HG02610 (cell line): ENCODE measurements around the gene DUOXA1.
"Not testable (repeated sequence)": the region's sequence is repeated elsewhere in the genome, so short reads cannot be mapped to it uniquely, and the experiment has no call there.

Experiments used
- ATAC-seq: cut with Tn5 transposase; IDR thresholded peaks from one replicate; pipeline ENCODE4 v1.9.1; 2021; ENCODE audit warnings: mild to moderate bottlenecking, moderate library complexity; ENCODE audit not compliant: unreplicated experiment

Gene DUOXA1

GRCh38 chr15:45114076-45114750, 15.5 kb downstream of the DUOXA1 start, which contains the start of the genes DUOX2 and DUOXA2:
Gene DUOX2 (minus strand): TSS chr15:45114172. CDS start chr15:45113411, 761 bp downstream.
Gene DUOXA2 (plus strand): TSS chr15:45114326. CDS start chr15:45114606, 280 bp downstream.
- ATAC-seq = no peak

- ATAC-seq = no peak
Observed at GRCh38 chr15:45113380-45113990, 16.2 kb downstream of the DUOXA1 start.

GRCh38 chr15:45112591-45113379, 16.9 kb downstream of the DUOXA1 start:
- ATAC-seq = no peak

DNA sequence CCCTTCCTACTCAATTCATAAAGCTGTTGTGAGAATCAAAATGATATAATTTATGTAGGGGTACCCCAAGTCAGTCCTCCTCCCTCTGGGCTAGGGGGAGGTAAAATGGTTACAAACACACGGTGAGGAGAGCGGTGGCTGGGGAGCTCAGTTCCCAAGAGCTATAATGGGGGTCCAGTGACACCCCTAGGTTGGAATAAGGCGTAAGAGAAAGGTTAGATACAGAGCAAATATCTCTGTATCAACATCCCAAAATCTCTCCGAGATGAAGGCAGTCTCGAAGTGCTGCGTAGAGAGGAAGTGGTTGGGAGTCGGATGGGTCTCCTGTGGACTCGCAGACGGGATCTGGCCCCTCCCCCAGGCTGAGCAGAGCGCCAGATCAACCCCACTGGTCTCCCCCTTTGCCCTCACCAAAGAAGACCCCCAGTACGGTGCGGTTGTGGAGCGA, 17.5 kb downstream of the DUOXA1 start:
- no peak for ATAC-seq

GRCh38 chr15:45111390-45112142, 18.1 kb downstream of the DUOXA1 start:
- ATAC-seq = no peak

GRCh38 chr15:45110256-45110820, 19.3 kb downstream of the DUOXA1 start:
- ATAC-seq = no peak

DNA sequence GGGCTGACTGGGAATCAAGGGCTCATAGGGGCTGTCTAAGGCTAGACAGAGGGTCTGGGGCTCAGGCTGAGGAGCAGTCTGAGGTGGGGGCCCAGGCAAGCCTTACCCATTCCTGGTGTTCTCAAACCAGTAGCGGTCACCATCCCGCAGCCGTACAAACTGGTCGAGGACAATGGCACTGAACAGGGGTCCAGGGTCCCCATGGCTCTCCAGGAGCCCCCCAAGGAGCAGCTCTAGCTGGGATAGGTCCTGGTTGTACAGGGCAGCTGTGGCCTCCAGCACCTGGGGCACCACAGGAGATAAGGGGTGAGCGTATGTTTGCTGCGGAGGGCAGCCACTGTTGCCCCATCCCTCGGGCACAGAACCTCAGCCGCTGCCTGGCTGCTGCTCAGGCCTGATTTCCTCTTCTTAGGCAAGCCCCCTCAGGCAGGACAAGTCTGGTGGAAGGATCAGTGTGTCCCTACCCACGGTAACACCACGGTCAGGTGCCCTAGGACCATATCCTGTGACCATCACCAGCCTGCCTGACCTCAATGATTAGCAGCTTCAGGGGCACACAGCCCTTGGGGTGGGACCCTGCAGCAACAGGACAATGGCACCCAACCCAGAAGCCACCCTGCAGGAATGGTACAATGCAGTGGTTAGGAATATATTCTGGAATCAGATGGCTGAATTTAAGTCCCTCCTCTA, 21.6 kb downstream of the DUOXA1 start:
- ATAC-seq = no peak

DNA sequence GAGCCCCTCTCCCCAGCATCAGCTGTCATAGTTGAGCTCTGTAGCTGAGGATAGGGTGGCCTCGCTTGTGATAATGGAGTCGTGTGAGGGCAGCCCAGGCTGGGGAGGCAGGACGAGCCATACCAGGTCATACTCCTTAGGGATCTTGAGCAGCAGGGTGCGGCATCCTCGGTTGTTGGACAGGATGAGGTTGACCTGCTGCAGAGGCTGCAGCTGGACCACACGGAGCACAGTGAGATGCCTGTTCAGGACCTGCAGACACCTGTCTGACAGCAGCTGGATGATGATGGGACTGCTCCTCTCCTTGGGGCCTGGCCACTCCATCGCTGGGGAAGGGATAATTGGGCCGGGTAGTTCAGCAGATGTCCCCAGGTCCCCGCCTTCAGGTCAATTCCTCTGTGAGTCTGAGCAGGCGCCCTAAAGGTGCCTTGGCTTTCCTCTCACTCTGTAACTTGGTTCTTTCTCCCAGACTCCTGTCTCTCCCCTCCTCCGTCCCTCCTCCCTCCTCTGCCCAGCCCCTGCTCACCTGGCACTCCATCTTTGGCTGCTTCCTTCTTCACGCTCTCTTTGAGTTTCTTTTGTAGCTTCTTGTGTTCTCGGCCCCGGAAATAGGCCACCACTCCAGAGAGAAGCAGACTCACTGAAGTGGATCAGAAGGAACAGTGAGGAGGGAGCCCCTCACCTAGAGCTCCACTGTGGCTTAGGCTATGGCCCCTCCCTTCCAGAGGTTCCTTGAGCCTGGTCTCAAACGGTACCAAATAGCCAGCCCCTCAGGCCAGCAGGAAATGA, 23.5 kb downstream of the DUOXA1 start:
- no peak for ATAC-seq

DNA sequence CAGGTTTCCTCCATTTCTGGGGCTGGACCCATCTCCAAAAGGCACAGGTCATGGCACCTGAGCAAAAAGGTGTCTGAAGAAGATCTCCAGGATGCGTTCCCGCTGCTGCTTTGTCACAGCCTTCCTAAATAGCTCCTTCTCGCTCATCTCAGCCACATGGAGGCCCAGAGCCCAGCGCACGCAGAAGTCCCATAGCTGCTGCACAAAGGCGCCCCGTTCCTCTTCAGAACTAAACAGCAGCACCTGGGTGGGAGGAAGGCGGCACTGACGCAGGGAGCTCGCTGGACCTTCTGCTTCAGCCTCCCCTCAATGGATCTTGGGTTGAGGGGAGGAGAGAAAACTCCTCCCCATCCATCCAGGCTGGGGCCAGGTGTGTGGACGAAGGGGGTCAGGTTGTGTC, 24.1 kb downstream of the DUOXA1 start:
- no peak for ATAC-seq

DNA sequence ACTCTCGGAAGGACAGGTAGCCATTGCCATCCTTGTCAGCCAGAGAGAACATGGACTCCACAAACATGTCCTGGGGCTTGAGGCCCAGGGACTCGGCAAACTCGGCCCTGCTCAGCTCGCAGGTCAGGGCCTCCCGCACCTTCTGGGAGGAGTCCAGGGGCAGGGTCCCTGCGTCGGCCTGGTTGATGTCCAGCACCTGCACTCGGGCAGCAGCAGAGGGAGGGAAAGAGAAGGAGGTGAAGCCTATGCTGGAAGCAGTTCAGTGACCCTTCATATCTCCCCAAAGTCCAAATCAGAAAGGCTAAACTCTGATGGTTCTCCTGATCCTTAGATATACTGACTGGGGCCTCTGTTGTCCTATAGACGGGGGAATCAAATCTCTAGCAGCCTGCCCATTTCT, 25.5 kb downstream of the DUOXA1 start:
- not testable (repeated sequence) for ATAC-seq

DNA sequence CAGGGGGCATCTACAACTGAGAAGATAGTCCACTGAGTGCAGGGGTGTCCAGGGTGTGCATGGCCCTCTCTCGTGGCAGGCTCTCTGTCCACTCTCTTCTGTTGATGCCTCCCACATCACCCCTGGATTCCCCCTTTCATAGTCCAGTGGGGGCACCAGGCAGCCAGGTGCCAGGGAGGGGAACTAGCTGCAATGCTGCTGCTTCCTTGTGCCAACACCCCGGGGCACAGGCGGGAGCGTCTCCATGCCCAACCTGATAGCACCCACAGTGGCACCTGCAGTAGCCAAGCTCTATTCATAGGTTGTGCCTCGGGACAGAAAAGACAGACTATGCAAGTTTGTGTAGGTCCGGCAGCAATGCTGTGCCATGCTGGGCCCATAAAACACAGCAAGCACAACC, 27.5 kb downstream of the DUOXA1 start:
- ATAC-seq = no peak

GRCh38 chr15:45101749-45102148, 27.9 kb downstream of the DUOXA1 start:
- no peak for ATAC-seq

DNA sequence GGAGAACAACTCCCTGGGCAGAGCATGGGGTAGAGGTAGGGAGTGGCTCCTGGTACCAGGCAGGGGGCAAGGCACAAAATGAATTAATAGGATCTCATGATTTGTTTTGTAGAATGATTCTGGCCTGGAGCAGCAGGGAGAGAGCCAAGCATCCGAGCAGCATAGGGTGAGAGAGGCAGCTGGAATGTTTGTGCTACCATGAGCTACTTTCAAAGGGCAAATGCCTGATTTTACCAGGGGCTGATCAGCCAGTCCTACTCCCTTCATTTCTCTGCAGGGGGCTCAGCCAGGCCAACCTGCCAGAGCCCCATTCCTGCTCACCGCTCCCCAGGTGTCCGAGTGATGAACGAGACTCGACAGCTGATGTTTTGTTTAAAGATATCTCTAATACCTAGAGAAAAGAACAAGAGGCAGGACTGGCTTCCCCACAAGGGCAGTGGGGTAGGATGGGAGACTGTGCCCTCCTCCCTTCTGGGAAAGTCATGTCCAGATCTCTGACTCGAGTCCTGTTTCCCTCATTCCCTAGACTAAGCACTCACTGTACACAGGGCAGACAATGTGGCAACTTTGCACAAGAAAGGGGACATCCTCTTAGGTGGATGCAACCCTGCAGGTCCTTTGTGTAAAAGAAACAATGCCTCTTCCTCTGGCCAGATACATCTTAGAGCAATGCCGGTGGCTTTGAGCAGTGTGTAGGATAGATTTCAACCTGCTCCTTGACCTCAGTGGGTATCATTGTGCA, 28.6 kb downstream of the DUOXA1 start:
- no peak for ATAC-seq

DNA sequence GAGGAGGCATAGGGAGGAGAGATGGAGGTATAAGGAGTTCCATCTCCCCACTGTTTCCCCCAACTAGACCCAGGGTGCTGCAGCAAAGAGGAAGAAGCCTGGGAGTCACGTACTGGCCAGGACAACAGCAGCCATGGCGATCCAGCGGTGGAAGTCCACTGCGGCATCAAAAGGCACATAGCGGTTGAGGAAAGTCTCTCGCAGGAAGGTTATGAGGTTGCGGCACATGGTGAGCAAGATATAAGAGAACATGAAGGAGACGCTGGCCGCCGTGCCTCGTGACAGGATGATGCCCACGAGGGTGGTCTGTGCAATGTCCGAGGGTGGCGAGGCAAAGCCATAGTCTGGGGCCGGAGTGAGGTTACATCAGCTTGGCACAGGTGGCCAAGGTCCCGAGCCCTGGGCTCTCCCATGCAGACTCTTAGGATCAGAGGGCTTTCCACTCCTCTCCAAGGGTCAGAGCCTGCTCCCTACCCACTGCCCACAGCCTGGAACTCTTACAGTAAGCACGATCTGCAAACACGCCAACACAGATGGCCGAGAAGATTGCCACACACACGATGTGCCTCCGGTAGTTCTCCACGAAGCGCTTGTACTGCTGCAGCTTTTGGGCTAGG, 30.0 kb downstream of the DUOXA1 start:
- no peak for ATAC-seq

DNA sequence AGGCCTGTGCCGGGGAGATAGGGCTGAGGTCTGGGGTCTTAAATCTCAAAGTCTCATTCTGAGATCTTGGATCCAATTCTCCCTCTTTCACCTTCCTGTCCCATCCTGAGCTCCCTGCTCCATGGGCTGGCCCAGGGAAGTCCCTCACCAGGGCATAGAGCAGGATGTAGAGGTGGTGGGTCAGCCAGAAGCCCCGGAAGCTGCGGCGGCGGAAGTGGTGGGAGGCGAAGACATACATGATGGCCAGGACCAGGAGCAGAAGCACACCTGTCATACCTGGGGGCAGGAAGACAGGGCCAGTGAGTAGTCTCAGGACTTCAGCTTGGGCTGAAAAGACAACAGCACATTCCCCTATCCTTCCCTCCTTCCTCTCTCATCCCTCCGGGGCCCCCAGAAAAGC, 32.2 kb downstream of the DUOXA1 start:
- ATAC-seq = no peak

- no peak for ATAC-seq
Observed at GRCh38 chr15:45095661-45096060, 34.0 kb downstream of the DUOXA1 start.

DNA sequence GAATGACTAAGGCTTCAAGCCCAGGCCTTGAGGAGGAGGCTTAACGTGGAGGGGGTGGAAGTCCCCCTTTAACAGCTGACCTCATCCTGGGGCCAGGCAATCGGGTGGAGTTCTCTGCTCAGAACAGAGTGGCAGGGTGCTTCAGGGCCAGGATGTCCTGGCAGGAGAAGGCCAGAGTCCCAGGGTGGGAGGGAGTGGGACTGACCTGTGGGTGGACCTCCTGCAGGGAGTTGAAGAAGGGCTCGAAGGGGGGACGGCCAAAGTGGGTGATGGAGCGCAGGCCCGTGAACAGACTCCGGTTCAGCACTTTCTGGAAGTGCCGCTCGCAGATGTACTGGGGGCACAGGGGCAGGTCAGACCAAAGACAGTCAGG, 35.3 kb downstream of the DUOXA1 start:
- no peak for ATAC-seq

GRCh38 chr15:45093622-45094357, 35.9 kb downstream of the DUOXA1 start:
- ATAC-seq = no peak
